ENCODE data around the gene TSPAN18.

DNA sequence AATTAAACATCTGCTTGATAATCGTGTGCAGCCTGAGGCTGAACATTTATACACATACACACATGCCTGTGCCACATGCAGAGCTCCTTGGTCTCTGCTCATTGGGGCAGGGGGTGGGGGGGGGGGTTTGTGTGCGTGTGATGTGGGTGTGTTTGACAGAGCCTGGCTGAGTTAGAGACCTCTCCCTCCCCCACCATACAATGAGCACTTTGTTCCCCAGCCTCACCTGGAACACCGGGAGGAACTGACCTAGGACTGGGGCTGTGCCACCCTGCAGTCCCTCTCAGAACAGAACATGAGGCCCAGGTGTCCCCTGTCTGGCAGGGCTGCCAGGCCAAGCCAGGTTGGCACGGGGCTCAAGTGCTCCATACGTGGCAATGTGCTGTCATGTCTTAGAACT lies 127.3 kb downstream of the TSPAN18 start:
- TF ChIP-seq CTCF (conservative IDR thresholded peaks at IDR 0.05; ENCODE audit: low read length) (no peak), EZH2phosphoT487 (IDR thresholded peaks at IDR 0.05; ENCODE audit: borderline replicate concordance, low read depth, low read length) (no peak)
